Large intestine (tissue), 3 donors: ENCODE results near the gene TXNDC15. TPM values are rescaled to one million over a fixed set of nuclear protein-coding genes. Genes with fewer than 3 reads are reported as not detected.
"Not testable (repeated sequence)": the region's sequence is repeated elsewhere in the genome, so short reads cannot be mapped to it uniquely, and the experiment has no call there.

Experiments used
- DNase-seq, 2 donors: peaks; one replicate each; pipeline versions ENCODE4 v3.0.0 to v3.0.0-alpha.2; 2013
- H3K27ac ChIP-seq: one replicate; pipeline ENCODE4 v1.5.1; 2013; ENCODE audit warnings: low read length
- H3K27me3 ChIP-seq: 2 replicates; pipeline ENCODE4 v1.6.1; 2013; ENCODE audit warnings: low read length; ENCODE audit not compliant: control insufficient read depth, insufficient read depth
- H3K36me3 ChIP-seq: 2 replicates; pipeline ENCODE4 v1.6.1; 2013; ENCODE audit warnings: low read length; ENCODE audit not compliant: control insufficient read depth, insufficient read depth
- H3K4me1 ChIP-seq: one replicate; pipeline ENCODE4 v1.6.1; 2013; ENCODE audit warnings: low read length; ENCODE audit not compliant: control insufficient read depth, insufficient read depth
- H3K4me3 ChIP-seq: one replicate; pipeline ENCODE4 v1.5.1; 2013; ENCODE audit warnings: low read length
- H3K9me3 ChIP-seq: one replicate; pipeline ENCODE4 v1.6.1; 2013; ENCODE audit warnings: mild to moderate bottlenecking, low read depth, low read length, moderate library complexity; ENCODE audit not compliant: control insufficient read depth
- WGBS: methylation state at CpG from one replicate; pipeline ENCODE4 v1.1.5; 2013; ENCODE audit warnings: low lambda C conversion rate; ENCODE audit not compliant: insufficient coverage; 5-methylcytosine and 5-hydroxymethylcytosine counted together
- polyA plus RNA-seq: library from polyadenylated mRNA; unstranded; fragments of 120-200 nt; gene quantifications from one replicate; pipeline ENCODE4 v1.2.1, GENCODE V29; 2013

The TXNDC15 gene
- polyA plus RNA-seq, 1 donor, result 39.0 TPM

GRCh38 chr5:134893748-134894505 lies 19.8 kb downstream of the TXNDC15 start:
- no peak overlapping the region for H3K27ac ChIP-seq
- no peaks in the 10 kb centered on the region for H3K9me3 ChIP-seq
- no peak for DNase-seq
- H3K36me3 ChIP-seq, result peaks cover 31% of the 10 kb centered on the region
- H3K4me1 ChIP-seq, result no peaks in the 10 kb centered on the region
- H3K4me3 ChIP-seq, result no peak overlapping the region
- no peaks in the 10 kb centered on the region for H3K27me3 ChIP-seq
- WGBS, result 95% methylated on average over 5 of the region's 7 CpGs

GRCh38 chr5:134902071-134902801 lies 28.1 kb downstream of the TXNDC15 start:
- Histone ChIP-seq H3K4me1 (no peaks in the 10 kb centered on the region), H3K27ac (no peak overlapping the region), H3K9me3 (no peaks in the 10 kb centered on the region), H3K27me3 (no peaks in the 10 kb centered on the region), H3K36me3 (peaks cover 9% of the 10 kb centered on the region), H3K4me3 (no peak overlapping the region)
- 80% methylated on average over 2 of the region's 10 CpGs for WGBS
- no peak for DNase-seq

GRCh38 chr5:134904610-134905245 lies 30.6 kb downstream of the TXNDC15 start, which contains the start of gene PCBD2:
Gene PCBD2 (plus strand): TSS chr5:134905131. CDS start chr5:134905140, 9 bp downstream.
- Histone ChIP-seq H3K36me3 (peaks cover 10% of the 10 kb centered on the region), H3K4me1 (no peaks in the 10 kb centered on the region), H3K9me3 (no peaks in the 10 kb centered on the region), H3K27me3 (no peaks in the 10 kb centered on the region), H3K4me3 (peak within 1 kb of the TSS; percentile 76), H3K27ac (peak within 1 kb of the TSS; percentile 90)
- no CpG with 5 or more reads among the region's 84 CpGs for WGBS
- peak; percentile 96 to 97 for DNase-seq

GRCh38 chr5:134905246-134905996 lies 31.2 kb downstream of the TXNDC15 start:
- H3K4me1 ChIP-seq, result no peaks in the 10 kb centered on the region
- 0% methylated on average over 3 of the region's 54 CpGs for WGBS
- H3K36me3 ChIP-seq, result peaks cover 14% of the 10 kb centered on the region
- H3K27me3 ChIP-seq, result no peaks in the 10 kb centered on the region
- H3K9me3 ChIP-seq, result no peaks in the 10 kb centered on the region
- H3K27ac ChIP-seq, result peak overlapping the region; percentile 90
- H3K4me3 ChIP-seq, result peak overlapping the region; percentile 76
- DNase-seq, result peak; percentile 51 to 84

- Histone ChIP-seq H3K36me3 (peaks cover 22% of the 10 kb centered on the region), H3K9me3 (no peaks in the 10 kb centered on the region), H3K27me3 (no peaks in the 10 kb centered on the region), H3K27ac (no peak overlapping the region), H3K4me3 (no peak overlapping the region), H3K4me1 (no peaks in the 10 kb centered on the region)
- DNase-seq, result no peak
- WGBS, result no CpG with 5 or more reads among the region's 1 CpG
Measured at GRCh38 chr5:134906811-134907210, 32.6 kb downstream of the TXNDC15 start.

- H3K27ac ChIP-seq, H3K4me1 ChIP-seq, H3K27me3 ChIP-seq, H3K9me3 ChIP-seq, H3K4me3 ChIP-seq, DNase-seq: not testable (repeated sequence)
- no CpG with 5 or more reads among the region's 2 CpGs for WGBS
- peaks cover 44% of the 10 kb centered on the region for H3K36me3 ChIP-seq
Measured at GRCh38 chr5:134910752-134911151, 36.6 kb downstream of the TXNDC15 start.

- Histone ChIP-seq H3K36me3 (peaks cover 48% of the 10 kb centered on the region), H3K4me3 (no peak overlapping the region), H3K27me3 (no peaks in the 10 kb centered on the region), H3K9me3 (no peaks in the 10 kb centered on the region), H3K4me1 (no peaks in the 10 kb centered on the region), H3K27ac (no peak overlapping the region)
- 100% methylated on average over 2 of the region's 8 CpGs for WGBS
- no peak for DNase-seq
Measured at GRCh38 chr5:134911285-134912206, 37.4 kb downstream of the TXNDC15 start.

GRCh38 chr5:134913254-134913653 lies 39.1 kb downstream of the TXNDC15 start:
- WGBS, result no CpG with 5 or more reads among the region's 3 CpGs
- peaks cover 50% of the 10 kb centered on the region for H3K36me3 ChIP-seq
- H3K9me3 ChIP-seq, result no peaks in the 10 kb centered on the region
- no peak for DNase-seq
- no peaks in the 10 kb centered on the region for H3K27me3 ChIP-seq
- no peak overlapping the region for H3K27ac ChIP-seq
- H3K4me1 ChIP-seq, result no peaks in the 10 kb centered on the region
- H3K4me3 ChIP-seq, result no peak overlapping the region

- Histone ChIP-seq H3K4me3 (no peak overlapping the region), H3K27ac (no peak overlapping the region), H3K4me1 (no peaks in the 10 kb centered on the region), H3K36me3 (peaks cover 51% of the 10 kb centered on the region), H3K27me3 (no peaks in the 10 kb centered on the region), H3K9me3 (no peaks in the 10 kb centered on the region)
- DNase-seq, result no peak
- WGBS, result no CpG with 5 or more reads among the region's 1 CpG
Measured at GRCh38 chr5:134913795-134914194, 39.6 kb downstream of the TXNDC15 start.
